Measurements from ENCODE around the gene C17orf113. TPM values are rescaled to one million over a fixed set of nuclear protein-coding genes. Genes with fewer than 3 reads are reported as not detected.
A peak's percentile ranks its signal among the peaks of the same experiment; 100 is the strongest.

Gene C17orf113
- total and polyA plus RNA-seq, 2 of the 13 experiments (the other 11 are each of a cell fraction or from before 2014, with no cell fraction given): 0.87 to 1.1 TPM

- TF ChIP-seq HOMEZ (CRISPR knock-in tag; IDR thresholded peaks at IDR 0.05; ENCODE audit: low read depth): no peak
- 0 out of 2 replicates have a peak, but pooled peaks have one; percentile 9 for TF ChIP-seq SIN3A (IDR thresholded peaks at IDR 0.05; ENCODE audit: borderline replicate concordance, low read depth, low read length)
These were observed 32.1 kb downstream of the C17orf113 start (continued) for GRCh38 chr17:42018339-42018738.

DNA sequence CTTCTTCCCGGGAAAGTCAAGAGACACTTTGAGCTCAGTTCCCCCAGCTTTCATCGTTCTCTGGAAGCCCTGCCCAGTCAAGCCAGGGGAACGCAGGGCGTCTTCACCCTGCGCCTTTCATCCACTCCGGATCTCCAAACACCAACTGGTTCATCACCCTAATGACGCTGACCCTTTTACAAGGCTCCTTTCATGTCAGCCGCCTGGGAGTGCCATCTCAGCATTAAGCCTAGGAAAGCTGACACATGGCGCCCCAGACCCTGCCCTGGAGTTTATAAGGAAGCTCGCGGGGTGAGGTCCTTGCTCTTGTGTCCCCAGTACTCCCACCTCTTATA is 32.6 kb downstream of the C17orf113 start:
- peaks cover 65% of the 10 kb centered on the region for H3K4me1 ChIP-seq (ENCODE audit: insufficient read depth, low read length)
- no peak for FAIRE-seq
- ChIA-PET CTCF (ENCODE audit: low intra/inter-chr PET ratio, low total read pairs) (no interaction called here), POLR2A (interaction anchor here (0.8 to 7.5 kb wide), 23 partner anchors 8 to 371 kb away, joined by 3 to 183 read pairs (median 9); partner anchors contain the start of genes ACLY, CNP, DHX58 and EIF1)
- peak; percentile 65 for DNase-seq (ENCODE audit: low spot score)
- peak overlapping the region; percentile 84 for H3K27ac ChIP-seq (ENCODE audit: extremely low read length, insufficient read depth, low read length)
- peak; percentile 43 for ATAC-seq
- H3K9me3 ChIP-seq (ENCODE audit: low read length): no peaks in the 10 kb centered on the region
- H3K4me2 ChIP-seq (ENCODE audit: low read depth, low read length): peak overlapping the region; percentile 91
- no peaks in the 10 kb centered on the region; the same call in 1 of the 2 replicates for H4K20me1 ChIP-seq (ENCODE audit: insufficient read depth, low read length)
- peaks cover 70% of the 10 kb centered on the region for H3K79me2 ChIP-seq (ENCODE audit: insufficient read depth, low read length)
- intact Hi-C loops (cut with micrococcal nuclease; ENCODE audit: unreplicated experiment) (loop anchor here (2.0 kb wide), 1 partner anchor 15 kb away; no protein-coding TSS in a partner anchor), in situ Hi-C loops (cut with HindIII; ENCODE audit: extremely low pct_ligation_motif_present, low pct_unique_long_range_greater_than_20kb) (loop anchor here (5.0 kb wide), 1 partner anchor 51 kb away; the partner anchor contains the start of gene CNP)
- H2AFZ ChIP-seq (ENCODE audit: low read length): peak overlapping the region; percentile 47
- under 1% methylated on average over 10 of the region's 11 CpGs for WGBS (ENCODE audit: low lambda C conversion rate)
- peak overlapping the region; percentile 76 to 96 (median 89) for H3K4me3 ChIP-seq (replicated peaks in 1 of 3; ENCODE audit: insufficient read depth in 1 of 3, low read depth in 2 of 3, low read length in 3 of 3)
- TSS peak; percentile 33 for BruUV-seq (replicated peaks)
- H3K27me3 ChIP-seq (ENCODE audit: control insufficient read depth in 1 of 2, insufficient read depth in 2 of 2, low read length in 2 of 2): peaks cover 0 to 3% of the 10 kb centered on the region in 2 experiments; a peak in 1 of 5 replicates
- peak overlapping the region; percentile 97 for H3K9ac ChIP-seq (ENCODE audit: insufficient read depth, low read depth, low read length)
- peaks cover 6 to 21% of the 10 kb centered on the region in 2 experiments for H3K36me3 ChIP-seq (replicated peaks in 1 of 2; ENCODE audit: control insufficient read depth in 1 of 2, insufficient read depth in 2 of 2, low read length in 2 of 2)
- TF ChIP-seq SIN3A (IDR thresholded peaks at IDR 0.05; ENCODE audit: borderline replicate concordance, low read depth, low read length) (no peak), AHR (CRISPR knock-in tag; IDR thresholded peaks at IDR 0.05) (peak; percentile 1; the same call in 1 of the 2 replicates), NPAS2 (CRISPR knock-in tag; IDR thresholded peaks at IDR 0.05; ENCODE audit: borderline replicate concordance) (0 out of 2 replicates have a peak, but pooled peaks have one; percentile 54), ZNF430 (CRISPR knock-in tag; IDR thresholded peaks at IDR 0.05) (no peak), ZNF746 (CRISPR knock-in tag; IDR thresholded peaks at IDR 0.05) (no peak), NFE2L2 (IDR thresholded peaks at IDR 0.05; ENCODE audit: low read length) (no peak), FOXC1 (CRISPR knock-in tag; IDR thresholded peaks at IDR 0.05; ENCODE audit: borderline replicate concordance) (0 out of 2 replicates have a peak, but pooled peaks have one; percentile 8), ZNF280B (CRISPR knock-in tag; IDR thresholded peaks at IDR 0.05; ENCODE audit: borderline replicate concordance) (no peak), MIER3 (CRISPR knock-in tag; IDR thresholded peaks at IDR 0.05; ENCODE audit: borderline replicate concordance) (no peak), ZNF367 (CRISPR knock-in tag; IDR thresholded peaks at IDR 0.05; ENCODE audit: borderline replicate concordance) (0 out of 2 replicates have a peak, but pooled peaks have one; percentile 10), SOX13 (IDR thresholded peaks at IDR 0.05) (no peak), SOX13 (CRISPR knock-in tag; conservative IDR thresholded peaks at IDR 0.05 in 1 of 2, IDR thresholded peaks at IDR 0.05 in 1 of 2) (no peak), ZNF253 (CRISPR knock-in tag; IDR thresholded peaks at IDR 0.05; ENCODE audit: borderline replicate concordance) (0 out of 2 replicates have a peak, but pooled peaks have one; percentile 15), NFKB2 (CRISPR knock-in tag; IDR thresholded peaks at IDR 0.05; ENCODE audit: borderline replicate concordance) (no peak), RNF219 (CRISPR knock-in tag; IDR thresholded peaks at IDR 0.05) (0 out of 2 replicates have a peak, but pooled peaks have one; percentile 2)
- TF ChIP-seq, protein P1, sequence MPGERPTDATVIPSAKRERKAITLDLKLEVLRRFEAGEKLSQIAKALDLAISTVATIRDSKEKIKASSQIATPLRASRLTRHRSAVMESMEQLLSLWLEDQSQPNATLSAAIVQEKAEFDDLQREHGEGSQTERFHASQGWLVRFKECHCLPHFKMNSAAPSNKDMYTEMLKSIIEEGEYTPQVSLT (CRISPR knock-in tag; IDR thresholded peaks at IDR 0.05; ENCODE audit: borderline replicate concordance, low read depth): no peak

Data from HepG2 (cell line).